MCF 10A (cell line): ENCODE results near the gene OR1M1. TPM values are rescaled to one million over a fixed set of nuclear protein-coding genes. Genes with fewer than 3 reads are reported as not detected.

ENCODE experiments used
- BruUV-seq: library from RNA; stranded (reverse); fragments of 400-500 nt; replicated peaks from 2 replicates; lab custom pipeline; 2021; lab: Mats Ljungman, UMichigan
- CTCF ChIA-PET: fragments of 300-600 bp; sonication (Branson Sonifier 250); formaldehyde crosslinking; extraction: SDS; loops from one replicate; lab custom pipeline; 2021; ENCODE audit warnings: antibody characterized with exemption, inconsistent platforms; lab: Yijun Ruan, JAX
- POLR2A ChIA-PET: fragments of 300-600, 350-650 bp; sonication (Branson Sonifier 250); formaldehyde crosslinking; extraction: SDS; loops from one replicate; lab custom pipeline; 2020; ENCODE audit warnings: antibody characterized with exemption, inconsistent platforms; lab: Yijun Ruan, JAX
- DNase-seq: peaks from one replicate; pipeline ENCODE4 v3.0.0-alpha.2; 2018; ENCODE audit not compliant: unreplicated experiment
- H3K27ac Mint-ChIP-seq: one replicate; pipeline ENCODE4 v1.8.0; 2022; ENCODE audit warnings: mild to moderate bottlenecking, low read depth, mixed read lengths; ENCODE audit not compliant: unreplicated experiment
- H3K27me3 Mint-ChIP-seq: one replicate; pipeline ENCODE4 v1.8.0; 2022; ENCODE audit warnings: mixed read lengths; ENCODE audit not compliant: insufficient read depth, unreplicated experiment
- H3K36me3 Mint-ChIP-seq: one replicate; pipeline ENCODE4 v1.8.0; 2022; ENCODE audit warnings: mild to moderate bottlenecking, moderate library complexity, mixed read lengths; ENCODE audit not compliant: insufficient read depth, unreplicated experiment
- H3K4me1 Mint-ChIP-seq: one replicate; pipeline ENCODE4 v1.8.0; 2022; ENCODE audit warnings: mixed read lengths; ENCODE audit not compliant: insufficient read depth, unreplicated experiment
- H3K4me3 Mint-ChIP-seq: one replicate; pipeline ENCODE4 v1.8.0; 2022; ENCODE audit warnings: mild to moderate bottlenecking, moderate library complexity, mixed read lengths; ENCODE audit not compliant: unreplicated experiment
- H3K9me3 Mint-ChIP-seq: one replicate; pipeline ENCODE4 v1.8.0; 2022; ENCODE audit warnings: mixed read lengths; ENCODE audit not compliant: unreplicated experiment
- intact Hi-C: fragments of 100-400 bp; cut with micrococcal nuclease; formaldehyde crosslinking; loops from 2 replicates; pipeline ENCODE4 v1.14.1; 2022
- total RNA-seq: library from RNA; stranded (reverse); gene quantifications from 2 replicates; pipeline ENCODE4 v1.2.3, GENCODE V29; 2022
- TF ChIP-seq, protein P1 (sequence below): fragments of 200-600 bp; IDR thresholded peaks from one replicate; pipeline ENCODE4 v1.8.0; 2022; ENCODE audit warnings: antibody characterized with exemption, mild to moderate bottlenecking; ENCODE audit not compliant: unreplicated experiment

The OR1M1 gene
- total RNA-seq, 1 experiment from 2014 or later: not detected

DNA sequence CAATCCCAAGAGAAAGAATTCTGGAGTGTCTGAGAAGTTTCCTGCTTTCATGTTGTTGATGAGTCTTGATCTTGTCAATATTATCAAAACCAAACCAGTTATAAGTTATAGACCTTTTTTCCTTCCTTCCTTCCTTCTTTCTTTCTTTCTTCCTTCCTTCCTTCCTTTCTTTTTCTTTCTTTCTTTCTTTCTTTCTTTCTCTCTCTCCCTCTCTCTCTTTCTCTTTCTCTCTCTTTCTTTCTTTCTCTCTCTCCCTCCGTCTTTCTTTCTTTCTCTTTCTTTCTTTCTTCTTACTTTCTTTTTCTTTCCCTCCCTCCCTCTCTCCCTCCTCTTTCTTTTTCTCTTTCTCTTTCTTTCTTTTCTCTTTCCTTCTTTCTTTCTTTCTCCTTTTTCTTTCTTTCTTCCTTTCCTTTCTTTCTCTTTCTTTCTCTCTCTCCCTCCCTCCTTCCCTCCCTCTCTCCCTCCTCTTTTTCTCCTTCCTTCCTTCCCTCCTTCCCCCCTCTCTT is 40.1 kb downstream of the OR1M1 start, which contains the start of gene OR7G3:
Gene OR7G3 (minus strand): TSS at position 51 of the 506 bp plus-strand sequence. CDS start 0 bp downstream, at position 51.
- no TSS peak for BruUV-seq
- no peak for DNase-seq
- H3K27ac Mint-ChIP-seq: no peak within 1 kb of the TSS
- H3K27me3 Mint-ChIP-seq: no peaks in the 10 kb centered on the region
- peaks cover 30% of the 10 kb centered on the region for H3K9me3 Mint-ChIP-seq
- intact Hi-C loops: no loop called here
- ChIA-PET POLR2A (interaction anchor here (0.7 kb wide), 1 partner anchor 905 kb away, joined by 5 read pairs; no protein-coding TSS in a partner anchor), CTCF (no interaction called here)
- no peaks in the 10 kb centered on the region for H3K36me3 Mint-ChIP-seq
- no peak within 1 kb of the TSS for H3K4me3 Mint-ChIP-seq
- TF ChIP-seq, protein P1, sequence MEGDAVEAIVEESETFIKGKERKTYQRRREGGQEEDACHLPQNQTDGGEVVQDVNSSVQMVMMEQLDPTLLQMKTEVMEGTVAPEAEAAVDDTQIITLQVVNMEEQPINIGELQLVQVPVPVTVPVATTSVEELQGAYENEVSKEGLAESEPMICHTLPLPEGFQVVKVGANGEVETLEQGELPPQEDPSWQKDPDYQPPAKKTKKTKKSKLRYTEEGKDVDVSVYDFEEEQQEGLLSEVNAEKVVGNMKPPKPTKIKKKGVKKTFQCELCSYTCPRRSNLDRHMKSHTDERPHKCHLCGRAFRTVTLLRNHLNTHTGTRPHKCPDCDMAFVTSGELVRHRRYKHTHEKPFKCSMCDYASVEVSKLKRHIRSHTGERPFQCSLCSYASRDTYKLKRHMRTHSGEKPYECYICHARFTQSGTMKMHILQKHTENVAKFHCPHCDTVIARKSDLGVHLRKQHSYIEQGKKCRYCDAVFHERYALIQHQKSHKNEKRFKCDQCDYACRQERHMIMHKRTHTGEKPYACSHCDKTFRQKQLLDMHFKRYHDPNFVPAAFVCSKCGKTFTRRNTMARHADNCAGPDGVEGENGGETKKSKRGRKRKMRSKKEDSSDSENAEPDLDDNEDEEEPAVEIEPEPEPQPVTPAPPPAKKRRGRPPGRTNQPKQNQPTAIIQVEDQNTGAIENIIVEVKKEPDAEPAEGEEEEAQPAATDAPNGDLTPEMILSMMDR: no peak
- no peaks in the 10 kb centered on the region for H3K4me1 Mint-ChIP-seq

GRCh38 chr19:9128171-9128570 is 41.3 kb downstream of the OR1M1 start:
- Mint-ChIP-seq H3K27ac (no peak overlapping the region), H3K4me1 (no peaks in the 10 kb centered on the region), H3K27me3 (no peaks in the 10 kb centered on the region), H3K4me3 (no peak overlapping the region), H3K36me3 (no peaks in the 10 kb centered on the region), H3K9me3 (peaks cover 24% of the 10 kb centered on the region)
- DNase-seq: peak; percentile 52
- TF ChIP-seq, protein P1: no peak
- CTCF ChIA-PET: no interaction called here
- POLR2A ChIA-PET: no interaction called here
- BruUV-seq: no TSS peak
- intact Hi-C loops: no loop called here

DNA sequence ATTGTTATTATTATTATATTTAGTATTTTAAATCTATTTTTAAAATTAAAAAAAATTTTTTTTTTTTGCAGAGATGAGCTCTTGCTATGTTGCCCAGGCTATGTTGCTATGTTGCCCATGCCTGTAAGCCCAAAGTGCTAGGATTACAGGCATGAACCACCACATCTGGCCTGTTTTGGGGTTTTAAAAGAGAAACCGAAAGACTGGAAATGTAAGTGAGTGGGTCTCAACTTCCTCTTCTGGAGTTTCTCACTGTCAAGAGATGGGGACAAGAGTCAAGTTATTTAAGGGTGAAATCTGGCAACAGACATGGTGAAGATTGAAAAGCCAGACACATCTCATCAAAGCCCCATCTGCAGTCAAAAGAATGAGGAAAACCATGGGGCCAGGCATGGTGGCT is 44.1 kb downstream of the OR1M1 start:
- TF ChIP-seq, protein P1: no peak
- Mint-ChIP-seq H3K9me3 (peaks cover 17% of the 10 kb centered on the region), H3K36me3 (no peaks in the 10 kb centered on the region), H3K4me1 (no peaks in the 10 kb centered on the region), H3K27me3 (no peaks in the 10 kb centered on the region), H3K27ac (no peak overlapping the region), H3K4me3 (no peak overlapping the region)
- POLR2A ChIA-PET: no interaction called here
- DNase-seq: no peak
- intact Hi-C loops: loop anchor here (10.0 kb wide), 1 partner anchor 304 kb away; the partner anchor contains the start of gene ZNF266
- no TSS peak for BruUV-seq
- CTCF ChIA-PET: interaction anchor here (0.6 to 0.7 kb wide), 2 partner anchors 202 to 665 kb away, joined by 3 read pairs; no protein-coding TSS in a partner anchor

GRCh38 chr19:9132422-9132821 is 45.6 kb downstream of the OR1M1 start:
- Mint-ChIP-seq H3K36me3 (no peaks in the 10 kb centered on the region), H3K27ac (no peak overlapping the region), H3K27me3 (no peaks in the 10 kb centered on the region), H3K9me3 (peaks cover 3% of the 10 kb centered on the region), H3K4me3 (no peak overlapping the region), H3K4me1 (no peaks in the 10 kb centered on the region)
- ChIA-PET POLR2A (interaction anchor here (0.6 kb wide), 1 partner anchor 114 kb away, joined by 3 read pairs; no protein-coding TSS in a partner anchor), CTCF (interaction anchor here (0.6 to 0.7 kb wide), 4 partner anchors 71 to 666 kb away, joined by 3 to 5 read pairs (median 4); no protein-coding TSS in a partner anchor)
- BruUV-seq: no TSS peak
- TF ChIP-seq, protein P1: no peak
- intact Hi-C loops: loop anchor here (10.0 kb wide), 1 partner anchor 302 kb away; the partner anchor contains the start of gene ZNF266
- no peak for DNase-seq
